Skeletal muscle tissue (tissue), 4 donors: Measurements from ENCODE around the gene ASB13. TPM values are rescaled to one million over a fixed set of nuclear protein-coding genes. Genes with fewer than 3 reads are reported as not detected.

Experiments
- H3K27ac ChIP-seq: one replicate; pipeline ENCODE4 v1.7.0; 2013; ENCODE audit warnings: mild to moderate bottlenecking, low read depth, low read length, inconsistent platforms
- H3K27me3 ChIP-seq, 3 donors: one replicate each; pipeline ENCODE4 v1.7.0; 2013; ENCODE audit warnings: low read length in 3 of 3; ENCODE audit not compliant: control insufficient read depth in 3 of 3, insufficient read depth in 3 of 3
- H3K36me3 ChIP-seq, 3 donors: one replicate each; pipeline ENCODE4 v1.7.0; 2013; ENCODE audit warnings: low read length in 3 of 3; ENCODE audit not compliant: control insufficient read depth in 3 of 3, insufficient read depth in 3 of 3
- H3K4me1 ChIP-seq, 3 donors: one replicate each; pipeline ENCODE4 v1.7.0; 2013; ENCODE audit warnings: low read length in 3 of 3, mild to moderate bottlenecking in 3 of 3; ENCODE audit not compliant: control insufficient read depth in 3 of 3, insufficient read depth in 3 of 3
- H3K4me3 ChIP-seq, 3 donors: one replicate each; pipeline ENCODE4 v1.7.0; 2013; ENCODE audit warnings: low read length in 3 of 3
- H3K9ac ChIP-seq, 3 donors: one replicate each; pipeline ENCODE4 v1.7.0; 2013; ENCODE audit warnings: low read length in 3 of 3, mild to moderate bottlenecking in 3 of 3, moderate library complexity in 2 of 3, low read depth in 1 of 3
- H3K9me3 ChIP-seq, 3 donors: one replicate each; pipeline ENCODE4 v1.7.0; 2013; ENCODE audit warnings: low read length in 3 of 3; ENCODE audit not compliant: control insufficient read depth in 3 of 3
- total RNA-seq: library from RNA; depleted of rRNA; stranded (reverse); fragments of >200 nt; gene quantifications from one replicate; pipeline ENCODE4 v1.2.3, GENCODE V29; 2014
- donor health status: Osteomylitis.

Gene ASB13
- total RNA-seq, 1 donor from 2014 or later, result 10.4 TPM

DNA sequence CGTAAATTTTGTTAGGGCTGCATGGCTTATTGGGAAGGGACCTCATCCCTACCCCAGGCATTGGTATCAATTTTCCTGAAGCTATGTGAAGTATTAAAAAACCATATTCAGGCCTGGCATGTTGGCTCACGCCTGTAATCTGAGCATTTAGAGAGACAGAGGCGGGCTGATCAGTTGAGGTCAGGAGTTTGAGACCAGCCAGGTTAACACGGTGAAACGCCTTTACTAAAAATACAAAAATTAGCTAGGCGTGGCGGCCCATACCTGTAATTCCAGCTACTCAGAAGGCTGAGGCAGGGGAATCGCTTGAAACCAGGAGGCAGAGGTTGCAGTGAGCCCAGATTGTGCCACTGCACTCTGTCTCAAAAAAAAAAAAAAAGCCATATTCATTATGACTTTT is 25.4 kb upstream of the ASB13 start:
- Histone ChIP-seq H3K4me3 (no peak overlapping the region), H3K4me1 (peaks cover 2 to 12% (median 9%) of the 10 kb centered on the region in 3 donors), H3K9ac (no peak overlapping the region), H3K27ac (no peak overlapping the region), H3K9me3 (no peaks in the 10 kb centered on the region), H3K36me3 (no peaks in the 10 kb centered on the region), H3K27me3 (no peaks in the 10 kb centered on the region)

DNA sequence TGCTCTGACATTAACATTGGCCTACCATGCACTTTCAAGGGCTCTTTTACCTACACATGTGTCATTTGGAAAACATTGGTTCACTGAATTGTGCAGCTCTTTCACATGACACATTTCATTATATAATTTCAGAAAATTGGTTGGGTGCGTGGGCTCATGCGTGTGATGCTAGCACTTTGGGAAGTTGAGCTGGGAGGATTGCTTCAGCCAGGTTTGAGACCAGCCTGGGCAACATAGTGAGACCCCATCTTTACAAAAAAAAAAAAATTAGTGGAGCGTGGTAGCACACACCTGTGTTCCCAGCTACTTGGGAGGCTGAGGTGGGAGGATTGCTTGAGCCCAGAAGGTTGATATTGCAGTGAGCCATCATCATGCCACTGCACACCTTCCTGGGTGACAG is 22.2 kb upstream of the ASB13 start:
- Histone ChIP-seq H3K9me3 (no peaks in the 10 kb centered on the region), H3K36me3 (no peaks in the 10 kb centered on the region), H3K4me3 (no peak overlapping the region), H3K9ac (no peak overlapping the region), H3K4me1 (peaks cover 13 to 26% (median 23%) of the 10 kb centered on the region in 3 donors), H3K27ac (no peak overlapping the region), H3K27me3 (no peaks in the 10 kb centered on the region)

DNA sequence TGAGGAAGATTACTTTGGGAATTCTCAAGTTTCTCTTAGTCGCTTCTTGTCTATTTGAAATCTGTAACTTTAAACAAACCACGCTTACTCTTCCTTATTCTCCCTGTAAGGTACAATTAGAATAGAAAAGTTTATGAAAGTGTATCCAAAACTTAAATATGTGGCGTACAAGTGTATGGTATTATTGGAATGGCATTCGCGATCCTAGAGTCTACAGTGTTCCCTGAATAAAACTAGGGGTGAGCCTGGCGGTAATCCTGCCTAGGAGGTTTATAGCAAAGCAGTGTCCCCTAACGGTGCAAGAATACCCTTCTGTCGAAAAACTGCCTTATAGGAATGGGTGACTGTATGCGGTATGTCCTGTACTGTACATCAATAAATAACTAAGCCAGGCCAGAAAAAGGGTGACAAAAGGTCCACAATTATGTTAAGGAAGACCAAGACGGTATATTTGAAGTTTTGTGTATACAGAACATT is 19.4 kb upstream of the ASB13 start:
- Histone ChIP-seq H3K9me3 (no peaks in the 10 kb centered on the region), H3K4me1 (peaks cover 13 to 17% (median 14%) of the 10 kb centered on the region in 3 donors), H3K9ac (peak overlapping the region; percentile 85 to 87 (median 85)), H3K36me3 (no peaks in the 10 kb centered on the region), H3K27ac (peak overlapping the region; percentile 87), H3K4me3 (peak overlapping the region; percentile 88 to 92 (median 91)), H3K27me3 (no peaks in the 10 kb centered on the region)

DNA sequence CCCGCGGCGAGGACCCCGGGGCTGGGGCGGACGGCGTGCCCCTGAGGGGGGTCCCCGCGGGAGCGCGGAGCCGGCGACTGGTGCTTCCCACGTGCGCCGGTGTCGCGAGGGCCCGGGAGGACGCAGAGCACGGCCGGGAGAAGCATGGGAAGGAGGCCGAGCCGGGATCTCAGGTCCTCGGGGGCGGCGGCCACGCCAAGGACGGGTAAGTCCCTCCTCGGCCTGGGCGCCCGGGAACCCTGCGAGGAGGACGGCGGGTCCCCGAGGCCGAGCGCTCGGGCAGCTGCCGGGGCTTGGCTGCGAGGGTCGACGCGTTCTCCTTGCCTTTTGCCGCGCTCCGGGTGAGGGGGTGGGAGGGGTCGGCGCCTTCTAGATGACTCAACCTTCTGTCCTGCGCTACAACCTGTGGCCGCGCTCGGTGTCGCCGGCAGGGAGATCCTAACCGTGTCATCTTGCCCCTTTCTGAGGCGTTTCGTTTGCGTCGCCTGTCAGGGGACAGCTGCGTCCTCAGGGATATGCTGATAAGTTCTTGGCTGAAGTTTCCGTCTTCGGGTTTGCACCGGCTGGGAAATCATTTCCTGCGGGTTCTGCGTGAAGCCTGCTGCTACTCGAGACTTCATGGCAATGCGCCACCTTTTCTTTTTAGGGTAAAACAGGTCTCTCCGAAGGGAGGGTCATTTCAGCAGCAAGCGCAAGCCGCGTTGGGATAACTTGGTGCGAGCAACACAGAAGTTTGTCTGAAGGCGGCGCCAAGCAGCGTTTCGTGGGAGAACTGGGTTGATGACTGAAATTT is 18.8 kb upstream of the ASB13 start:
- Histone ChIP-seq H3K27ac (peak overlapping the region; percentile 87), H3K4me1 (peaks cover 13 to 17% (median 14%) of the 10 kb centered on the region in 3 donors), H3K36me3 (no peaks in the 10 kb centered on the region), H3K9me3 (no peaks in the 10 kb centered on the region), H3K9ac (peak overlapping the region; percentile 85 to 87 (median 85)), H3K4me3 (peak overlapping the region; percentile 88 to 92 (median 91)), H3K27me3 (no peaks in the 10 kb centered on the region)

DNA sequence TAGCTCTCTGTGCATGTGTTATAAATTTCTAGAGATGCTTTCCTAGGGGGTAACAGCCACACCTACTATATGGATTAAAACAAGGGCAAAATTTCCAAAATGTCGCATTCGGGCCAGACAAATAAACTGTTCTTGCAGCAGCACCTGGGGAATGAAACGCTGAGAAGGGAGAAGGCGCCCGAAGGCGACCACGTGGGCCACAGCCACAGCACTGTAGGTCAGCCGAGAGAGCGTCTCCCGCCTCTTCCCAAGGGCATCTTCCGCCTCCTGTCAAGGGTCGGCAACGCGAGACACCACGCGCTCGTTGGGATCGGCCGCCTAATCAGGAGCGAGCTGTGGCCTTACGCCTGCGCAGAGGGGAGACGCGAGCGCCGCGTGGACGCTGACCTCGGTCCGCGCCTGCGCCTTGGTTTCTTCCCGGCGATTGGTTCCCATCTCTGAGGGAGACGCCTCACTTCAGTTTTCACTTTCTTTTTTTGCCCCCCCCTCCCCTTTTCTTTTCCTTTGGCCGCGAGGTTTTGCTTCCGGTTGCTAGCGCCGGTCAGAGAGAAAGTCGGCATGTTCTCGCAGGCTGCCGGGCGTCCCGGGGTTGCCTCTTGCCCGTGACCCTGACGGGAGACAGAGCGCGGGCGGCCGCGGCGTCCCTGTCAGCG is 18.0 kb upstream of the ASB13 start, which contains the start of gene TASOR2:
TSS of gene TASOR2 (plus strand) at position 521 of the 653 bp plus-strand sequence. CDS start 35,805 bp downstream, outside the sequence.
- no peaks in the 10 kb centered on the region for H3K9me3 ChIP-seq
- H3K27ac ChIP-seq, result peak within 1 kb of the TSS; percentile 87
- no peaks in the 10 kb centered on the region for H3K27me3 ChIP-seq
- peaks cover 13 to 17% (median 14%) of the 10 kb centered on the region in 3 donors for H3K4me1 ChIP-seq
- H3K9ac ChIP-seq, result peak within 1 kb of the TSS; percentile 85 to 87 (median 85)
- H3K4me3 ChIP-seq, result peak within 1 kb of the TSS; percentile 88 to 92 (median 91)
- no peaks in the 10 kb centered on the region for H3K36me3 ChIP-seq

DNA sequence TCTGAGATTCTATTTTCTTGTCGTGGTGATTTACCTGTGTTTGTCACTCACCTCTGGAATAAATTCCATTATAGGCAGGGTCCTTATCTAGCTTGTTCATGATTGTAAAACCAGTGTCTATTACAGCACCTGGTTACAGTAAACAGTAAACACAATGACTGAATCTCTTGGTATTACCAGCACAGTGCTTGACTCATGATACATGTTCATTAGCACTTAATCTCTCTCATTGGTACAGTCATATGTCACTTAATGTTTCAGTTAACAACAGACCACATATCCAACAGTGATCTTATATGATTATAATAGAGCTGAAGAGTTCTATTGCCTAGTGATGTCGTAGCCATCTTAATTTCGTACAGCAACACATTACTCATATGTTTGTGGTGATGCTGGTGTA is 16.7 kb upstream of the ASB13 start:
- Histone ChIP-seq H3K27ac (no peak overlapping the region), H3K36me3 (no peaks in the 10 kb centered on the region), H3K27me3 (peaks cover 0 to 3% (median 0%) of the 10 kb centered on the region in 3 donors), H3K4me3 (no peak overlapping the region), H3K9me3 (no peaks in the 10 kb centered on the region), H3K4me1 (peaks cover 12 to 17% (median 14%) of the 10 kb centered on the region in 3 donors), H3K9ac (no peak overlapping the region)

DNA sequence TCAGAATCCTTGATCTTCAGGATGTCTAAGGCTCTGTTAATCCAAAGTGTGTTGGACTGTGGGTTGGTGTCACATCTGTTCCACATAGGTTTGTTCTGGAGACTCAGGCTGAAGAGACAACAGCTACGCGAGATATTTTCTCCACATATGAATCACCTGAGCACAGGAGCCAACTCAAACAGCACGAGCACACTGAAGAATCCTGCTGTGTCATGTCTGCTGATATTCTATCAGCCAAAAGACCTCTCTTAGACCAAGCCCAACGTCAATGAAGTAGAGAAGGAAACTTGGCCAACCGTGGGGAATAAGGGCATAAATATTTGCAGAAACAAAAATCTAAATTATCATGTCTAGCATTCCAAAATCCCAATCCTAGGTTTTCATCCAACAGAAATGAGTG is 15.5 kb upstream of the ASB13 start:
- Histone ChIP-seq H3K4me3 (no peak overlapping the region), H3K9ac (no peak overlapping the region)

DNA sequence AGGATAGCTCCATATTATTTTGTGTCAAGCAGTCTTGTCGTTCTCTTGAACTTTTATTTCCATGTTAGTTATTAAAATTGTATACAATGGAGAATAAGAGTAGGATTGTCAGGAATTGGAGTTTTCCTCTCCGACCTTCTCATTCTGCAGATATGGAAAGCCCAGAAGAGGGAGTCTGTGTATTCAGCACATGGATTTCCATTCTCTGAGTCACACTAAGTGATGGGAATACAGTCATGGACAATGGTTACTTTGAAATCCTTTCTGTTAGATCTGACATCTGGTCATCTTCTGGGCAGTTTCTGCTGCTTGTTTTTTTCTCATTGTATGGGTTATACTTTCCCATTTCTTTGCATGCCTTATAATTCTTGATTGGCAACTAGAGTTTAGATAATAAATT is 13.2 kb upstream of the ASB13 start:
- Histone ChIP-seq H3K27me3 (peaks cover 0 to 7% (median 0%) of the 10 kb centered on the region in 3 donors), H3K4me1 (peaks cover 5 to 7% (median 6%) of the 10 kb centered on the region in 3 donors), H3K27ac (no peak overlapping the region), H3K9me3 (no peaks in the 10 kb centered on the region), H3K36me3 (no peaks in the 10 kb centered on the region), H3K4me3 (no peak overlapping the region), H3K9ac (no peak overlapping the region)

More for the DNA sequence above, 15.5 kb upstream of the ASB13 start:
- Histone ChIP-seq H3K9me3 (no peaks in the 10 kb centered on the region), H3K27me3 (peaks cover 0 to 7% (median 0%) of the 10 kb centered on the region in 3 donors), H3K36me3 (no peaks in the 10 kb centered on the region), H3K27ac (no peak overlapping the region), H3K4me1 (peaks cover 12 to 17% (median 14%) of the 10 kb centered on the region in 3 donors)

DNA sequence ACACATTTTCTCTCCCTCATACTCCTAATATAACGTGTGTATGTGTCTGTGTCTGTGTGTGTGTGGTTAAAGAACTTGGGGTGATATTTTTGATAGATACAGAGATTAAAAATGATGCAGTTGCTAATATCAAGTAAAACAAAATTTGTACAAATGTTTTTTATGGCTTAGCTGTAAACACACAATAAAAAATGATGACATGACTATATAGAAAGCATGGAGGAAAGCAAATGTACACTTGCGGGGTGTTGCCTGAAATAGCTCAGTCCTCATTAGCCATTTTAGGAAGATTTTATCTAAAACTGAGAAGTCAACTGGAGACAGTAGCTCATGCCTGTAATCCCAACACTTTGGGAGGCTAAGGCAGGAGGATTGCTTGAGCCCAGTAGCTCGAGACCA is 12.6 kb upstream of the ASB13 start:
- H3K4me3 ChIP-seq, result no peak overlapping the region
- H3K27ac ChIP-seq, result no peak overlapping the region
- H3K9me3 ChIP-seq, result peaks cover 0 to 3% (median 0%) of the 10 kb centered on the region in 3 donors
- peaks cover 1 to 3% (median 2%) of the 10 kb centered on the region in 3 donors for H3K4me1 ChIP-seq
- no peak overlapping the region for H3K9ac ChIP-seq
- peaks cover 0 to 7% (median 0%) of the 10 kb centered on the region in 3 donors for H3K27me3 ChIP-seq
- no peaks in the 10 kb centered on the region for H3K36me3 ChIP-seq
